Stimulated activated CD8-positive, alpha-beta memory T cell treated with anti-CD3 and anti-CD28 coated beads, Interleukin-4, amount 100 ng/mL, for 4 hours (primary cell): Measurements from ENCODE around the gene SLC46A2.

Experiments used
- DNase-seq, 2 donors: peaks; one replicate each; pipeline ENCODE4 v3.0.0-alpha.2; 2020; ENCODE audit warnings: low read depth in 2 of 2, low spot score in 1 of 2

Gene SLC46A2

GRCh38 chr9:112860451-112860850 is 30.2 kb downstream of the SLC46A2 start:
- DNase-seq = no peak

- no peak for DNase-seq
Measured at GRCh38 chr9:112858625-112859147, 32.0 kb downstream of the SLC46A2 start.

GRCh38 chr9:112858005-112858404 is 32.7 kb downstream of the SLC46A2 start:
- no peak for DNase-seq

GRCh38 chr9:112856843-112857242 is 33.8 kb downstream of the SLC46A2 start:
- no peak for DNase-seq

- DNase-seq = no peak
Measured at GRCh38 chr9:112856200-112856599, 34.5 kb downstream of the SLC46A2 start.

GRCh38 chr9:112854657-112855056 is 36.0 kb downstream of the SLC46A2 start:
- DNase-seq = no peak

GRCh38 chr9:112853882-112854585 is 36.6 kb downstream of the SLC46A2 start:
- DNase-seq = no peak

- DNase-seq = no peak
Measured at GRCh38 chr9:112852741-112853504, 37.8 kb downstream of the SLC46A2 start.

GRCh38 chr9:112850840-112851239 is 39.8 kb downstream of the SLC46A2 start:
- no peak for DNase-seq

- no peak for DNase-seq
Measured at GRCh38 chr9:112849363-112849922, 41.2 kb downstream of the SLC46A2 start.

- no peak for DNase-seq
Measured at GRCh38 chr9:112848316-112849151, 42.1 kb downstream of the SLC46A2 start.

GRCh38 chr9:112846528-112847488 is 43.9 kb downstream of the SLC46A2 start:
- DNase-seq = no peak

GRCh38 chr9:112844771-112845542 is 45.7 kb downstream of the SLC46A2 start:
- DNase-seq = peak; percentile 40 to 50

- no peak for DNase-seq
Measured at GRCh38 chr9:112842555-112842954, 48.1 kb downstream of the SLC46A2 start.

GRCh38 chr9:112841261-112841660 is 49.4 kb downstream of the SLC46A2 start:
- no peak for DNase-seq

GRCh38 chr9:112839331-112839730 is 51.3 kb downstream of the SLC46A2 start:
- DNase-seq = no peak

- DNase-seq = no peak
Measured at GRCh38 chr9:112838342-112838741, 52.3 kb downstream of the SLC46A2 start.

- no peak for DNase-seq
Measured at GRCh38 chr9:112836394-112836793, 54.3 kb downstream of the SLC46A2 start.

- no peak for DNase-seq
Measured at GRCh38 chr9:112833081-112833480, 57.6 kb downstream of the SLC46A2 start.
